ENCODE results near the gene TTYH1. TPM values are rescaled to one million over a fixed set of nuclear protein-coding genes. Genes with fewer than 3 reads are reported as not detected.

TTYH1 gene
- total and polyA plus RNA-seq, 9 of the 15 experiments (the other 6 are each of a cell fraction or from before 2014, with no cell fraction given) = 0.08 TPM; not detected in 8

GRCh38 chr19:54407780-54408179 lies 7.5 kb upstream of the TTYH1 start:
- Histone ChIP-seq H3K4me3 (no peak overlapping the region), H3K4me2 (ENCODE audit: insufficient read depth, low read length) (no peak overlapping the region), H3K27me3 (ENCODE audit: control insufficient read depth in 2 of 2, insufficient read depth in 2 of 2, low read length in 2 of 2) (peaks cover 2 to 6% of the 10 kb centered on the region in 2 experiments; a peak in 3 of 5 replicates), H3K9me1 (ENCODE audit: control insufficient read depth, insufficient read depth, low read length) (no peaks in the 10 kb centered on the region), H3K36me3 (ENCODE audit: control insufficient read depth, insufficient read depth, low read length) (no peaks in the 10 kb centered on the region), H4K20me1 (replicated peaks; ENCODE audit: control insufficient read depth, insufficient read depth, low read length) (no peaks in the 10 kb centered on the region), H2AFZ (ENCODE audit: low read depth, low read length) (no peak overlapping the region), H3K9ac (ENCODE audit: insufficient read depth in 1 of 2, low read depth in 2 of 2, low read length in 2 of 2) (no peak overlapping the region), H3K27ac (ENCODE audit: extremely low read depth, low read depth, low read length) (no peak overlapping the region), H3K9me3 (replicated peaks; ENCODE audit: control insufficient read depth, insufficient read depth, low read depth, low read length) (no peaks in the 10 kb centered on the region), H3K79me2 (ENCODE audit: control insufficient read depth, insufficient read depth, low read length) (no peaks in the 10 kb centered on the region), H3K4me1 (replicated peaks in 1 of 2; ENCODE audit: control insufficient read depth in 2 of 2, insufficient read depth in 2 of 2, low read length in 2 of 2) (no peaks in the 10 kb centered on the region)
- ATAC-seq (no peak), DNase-seq (ENCODE audit: extremely low read depth in 1 of 4, low spot score in 3 of 4) (no peak), FAIRE-seq (no peak)
- POLR2A ChIA-PET = no interaction called here
- WGBS (ENCODE audit: insufficient coverage, low coverage, missing lambda C conversion rate) = 12% methylated on average over 7 of the region's 7 CpGs
- BruUV-seq (replicated peaks) = no TSS peak
- intact Hi-C loops (cut with micrococcal nuclease) = no loop called here
- TF ChIP-seq PURB (CRISPR knock-in tag; IDR thresholded peaks at IDR 0.05; ENCODE audit: low read depth) (no peak), MTA2 (IDR thresholded peaks at IDR 0.05; ENCODE audit: low read depth) (no peak), RAD51 (IDR thresholded peaks at IDR 0.05; ENCODE audit: borderline replicate concordance, low read depth) (no peak), ETV1 (tag; conservative IDR thresholded peaks at IDR 0.05; ENCODE audit: low read depth) (no peak), RNF2 (IDR thresholded peaks at IDR 0.05) (no peak), KLF16 (IDR thresholded peaks at IDR 0.05) (no peak)
- CTCF ChIA-PET (ENCODE audit: low intra/inter-chr PET ratio) = no interaction called here
- in situ Hi-C loops (cut with MboI) = no loop called here

- Histone ChIP-seq H3K79me2 (ENCODE audit: control insufficient read depth, insufficient read depth, low read length) (no peaks in the 10 kb centered on the region), H3K36me3 (ENCODE audit: control insufficient read depth, insufficient read depth, low read length) (no peaks in the 10 kb centered on the region), H3K4me3 (no peak overlapping the region), H3K9me3 (replicated peaks; ENCODE audit: control insufficient read depth, insufficient read depth, low read depth, low read length) (no peaks in the 10 kb centered on the region), H4K20me1 (replicated peaks; ENCODE audit: control insufficient read depth, insufficient read depth, low read length) (no peaks in the 10 kb centered on the region), H3K27me3 (ENCODE audit: control insufficient read depth in 2 of 2, insufficient read depth in 2 of 2, low read length in 2 of 2) (no peaks in the 10 kb centered on the region), H3K4me1 (replicated peaks in 1 of 2; ENCODE audit: control insufficient read depth in 2 of 2, insufficient read depth in 2 of 2, low read length in 2 of 2) (no peaks in the 10 kb centered on the region), H3K4me2 (ENCODE audit: insufficient read depth, low read length) (no peak overlapping the region), H2AFZ (ENCODE audit: low read depth, low read length) (no peak overlapping the region), H3K9me1 (ENCODE audit: control insufficient read depth, insufficient read depth, low read length) (no peaks in the 10 kb centered on the region), H3K9ac (ENCODE audit: insufficient read depth in 1 of 2, low read depth in 2 of 2, low read length in 2 of 2) (no peak overlapping the region), H3K27ac (ENCODE audit: extremely low read depth, low read depth, low read length) (no peak overlapping the region)
- FAIRE-seq = no peak
- CTCF ChIA-PET (ENCODE audit: low intra/inter-chr PET ratio) = no interaction called here
- DNase-seq (ENCODE audit: extremely low read depth in 1 of 4, low spot score in 3 of 4) = no peak
- TF ChIP-seq PCBP1 (IDR thresholded peaks at IDR 0.05; ENCODE audit: low read depth, low read length, poor library complexity, severe bottlenecking) = peak; percentile 79
- TF ChIP-seq PCBP2 (IDR thresholded peaks at IDR 0.05; ENCODE audit: low read depth, low read length, poor library complexity, severe bottlenecking) = peak; percentile 67
- TF ChIP-seq HNRNPK (IDR thresholded peaks at IDR 0.05; ENCODE audit: low read depth, low read length, poor library complexity, severe bottlenecking) = peak; percentile 82
- no peak for TF ChIP-seq ZNF668 (CRISPR knock-in tag; IDR thresholded peaks at IDR 0.05)
- TF ChIP-seq TRIM28 (IDR thresholded peaks at IDR 0.05) = no peak
- TF ChIP-seq, protein P1, sequence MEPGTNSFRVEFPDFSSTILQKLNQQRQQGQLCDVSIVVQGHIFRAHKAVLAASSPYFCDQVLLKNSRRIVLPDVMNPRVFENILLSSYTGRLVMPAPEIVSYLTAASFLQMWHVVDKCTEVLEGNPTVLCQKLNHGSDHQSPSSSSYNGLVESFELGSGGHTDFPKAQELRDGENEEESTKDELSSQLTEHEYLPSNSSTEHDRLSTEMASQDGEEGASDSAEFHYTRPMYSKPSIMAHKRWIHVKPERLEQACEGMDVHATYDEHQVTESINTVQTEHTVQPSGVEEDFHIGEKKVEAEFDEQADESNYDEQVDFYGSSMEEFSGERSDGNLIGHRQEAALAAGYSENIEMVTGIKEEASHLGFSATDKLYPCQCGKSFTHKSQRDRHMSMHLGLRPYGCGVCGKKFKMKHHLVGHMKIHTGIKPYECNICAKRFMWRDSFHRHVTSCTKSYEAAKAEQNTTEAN (CRISPR knock-in tag; IDR thresholded peaks at IDR 0.05) = no peak
- POLR2A ChIA-PET = no interaction called here
- WGBS (ENCODE audit: insufficient coverage, low coverage, missing lambda C conversion rate) = 27% methylated on average over 7 of the region's 9 CpGs
- intact Hi-C loops (cut with micrococcal nuclease) = no loop called here
- BruUV-seq (replicated peaks) = no TSS peak
- no peak for ATAC-seq
- in situ Hi-C loops (cut with MboI) = no loop called here
These were observed 6.7 kb upstream of the TTYH1 start for GRCh38 chr19:54408456-54409026.

All from K562 (cell line).